Hindlimb muscle (tissue), 1 donor: ENCODE measurements around the gene VSX2. TPM values are rescaled to one million over a fixed set of nuclear protein-coding genes. Genes with fewer than 3 reads are reported as not detected.

ENCODE experiments used
- DNase-seq: peaks from one replicate; pipeline ENCODE4 v3.0.0-alpha.2; 2013
- polyA plus RNA-seq: library from polyadenylated mRNA; unstranded; fragments of 120-200 nt; gene quantifications from one replicate; pipeline ENCODE4 v1.2.1, GENCODE V29; 2013; ENCODE audit not compliant: insufficient read length

VSX2 gene
- polyA plus RNA-seq, 1 donor = not detected

- no peak for DNase-seq
Measured at GRCh38 chr14:74223016-74223415, 16.2 kb upstream of the VSX2 start.

GRCh38 chr14:74231784-74232183, 7.5 kb upstream of the VSX2 start:
- no peak for DNase-seq

- no peak for DNase-seq
Measured at GRCh38 chr14:74235017-74235416, 4.2 kb upstream of the VSX2 start.

- no peak for DNase-seq
Measured at GRCh38 chr14:74237441-74237840, 1.8 kb upstream of the VSX2 start.

- peak; percentile 32 for DNase-seq
Measured at GRCh38 chr14:74239848-74240793, 872 bp downstream of the VSX2 start.

GRCh38 chr14:74240794-74241651, 1.8 kb downstream of the VSX2 start:
- DNase-seq = no peak

- no peak for DNase-seq
Measured at GRCh38 chr14:74241652-74242017, 2.4 kb downstream of the VSX2 start.

- DNase-seq = no peak
Measured at GRCh38 chr14:74242021-74242779, 3.0 kb downstream of the VSX2 start.

- no peak for DNase-seq
Measured at GRCh38 chr14:74242780-74243042, 3.5 kb downstream of the VSX2 start.

- no peak for DNase-seq
Measured at GRCh38 chr14:74243051-74243450, 3.8 kb downstream of the VSX2 start.

GRCh38 chr14:74244115-74244514, 4.9 kb downstream of the VSX2 start:
- DNase-seq = no peak

- DNase-seq = no peak
Measured at GRCh38 chr14:74245292-74245691, 6.0 kb downstream of the VSX2 start.

- DNase-seq = no peak
Measured at GRCh38 chr14:74246542-74246941, 7.3 kb downstream of the VSX2 start.

- DNase-seq = no peak
Measured at GRCh38 chr14:74248017-74248416, 8.8 kb downstream of the VSX2 start.

GRCh38 chr14:74249433-74250375, 10.5 kb downstream of the VSX2 start:
- DNase-seq = no peak

- DNase-seq = no peak
Measured at GRCh38 chr14:74255281-74255680, 16.0 kb downstream of the VSX2 start.

GRCh38 chr14:74257078-74257940, 18.1 kb downstream of the VSX2 start:
- DNase-seq = peak; percentile 43

- no peak for DNase-seq
Measured at GRCh38 chr14:74257941-74258763, 18.9 kb downstream of the VSX2 start.

- DNase-seq = no peak
Measured at GRCh38 chr14:74258764-74259035, 19.5 kb downstream of the VSX2 start.

GRCh38 chr14:74259513-74259912, 20.3 kb downstream of the VSX2 start:
- no peak for DNase-seq
